CD4-positive, CD25-positive, alpha-beta regulatory T cell (primary cell): ENCODE measurements around the gene DPP10. TPM values are rescaled to one million over a fixed set of nuclear protein-coding genes. Genes with fewer than 3 reads are reported as not detected.

Source experiments
- ATAC-seq, 2 donors: fragments of 150-1000 bp; cut with Tn5 transposase; one replicate each; pipeline ENCODE4 v1.10.0; 2021; ENCODE audit warnings: low read depth in 2 of 2, moderate number of reproducible peaks in 2 of 2, moderate library complexity in 1 of 2
- DNase-seq, 3 donors: peaks; one replicate each; pipeline versions ENCODE4 v3.0.0 to v3.0.0-alpha.2; 2012 to 2022; ENCODE audit warnings: mixed read lengths in 1 of 3
- H3K27ac ChIP-seq: one replicate; pipeline ENCODE4 v1.7.0; 2013; ENCODE audit warnings: mild to moderate bottlenecking, low read length; ENCODE audit not compliant: insufficient read depth, poor library complexity, severe bottlenecking
- H3K27me3 ChIP-seq: one replicate; pipeline ENCODE4 v1.7.0; 2013; ENCODE audit warnings: low read length; ENCODE audit not compliant: control insufficient read depth, insufficient read depth
- H3K36me3 ChIP-seq: one replicate; pipeline ENCODE4 v1.7.0; 2013; ENCODE audit warnings: mild to moderate bottlenecking, low read length, moderate library complexity; ENCODE audit not compliant: control insufficient read depth, insufficient read depth
- H3K4me1 ChIP-seq: 2 replicates; pipeline ENCODE4 v1.7.0; 2013; ENCODE audit warnings: mild to moderate bottlenecking, low read length; ENCODE audit not compliant: insufficient read depth, control insufficient read depth, poor library complexity, severe bottlenecking
- H3K4me3 ChIP-seq: one replicate; pipeline ENCODE4 v1.7.0; 2013; ENCODE audit warnings: low read depth, mild to moderate bottlenecking, low read length, moderate library complexity
- H3K9me3 ChIP-seq, 2 experiments: 1 replicate in 1 of 2; 2 replicates in 1 of 2; pipeline ENCODE4 v1.7.0; 2013; ENCODE audit warnings: low read length in 2 of 2, mild to moderate bottlenecking in 1 of 2, moderate library complexity in 1 of 2; ENCODE audit not compliant: control insufficient read depth in 2 of 2
- H3K27ac Mint-ChIP-seq, 3 donors: one replicate each; pipeline ENCODE4 v1.8.0; 2020 to 2022; ENCODE audit warnings: mild to moderate bottlenecking in 3 of 3, mixed read lengths in 3 of 3, moderate library complexity in 2 of 3
- H3K27me3 Mint-ChIP-seq: one replicate; pipeline ENCODE4 v1.8.0; 2022; ENCODE audit warnings: mild to moderate bottlenecking, mixed read lengths
- H3K36me3 Mint-ChIP-seq: one replicate; pipeline ENCODE4 v1.8.0; 2020; ENCODE audit warnings: mixed read lengths
- H3K4me1 Mint-ChIP-seq, 4 donors: one replicate each; pipeline ENCODE4 v1.8.0; 2020 to 2022; ENCODE audit warnings: mixed read lengths in 4 of 4, mild to moderate bottlenecking in 1 of 4
- H3K4me3 Mint-ChIP-seq, 4 donors: one replicate each; pipeline ENCODE4 v1.8.0; 2020 to 2022; ENCODE audit warnings: mild to moderate bottlenecking in 4 of 4, mixed read lengths in 4 of 4, moderate library complexity in 3 of 4
- H3K9me3 Mint-ChIP-seq, 7 donors: one replicate each; pipeline ENCODE4 v1.8.0; 2020 to 2022; ENCODE audit warnings: mixed read lengths in 7 of 7, mild to moderate bottlenecking in 3 of 7, moderate library complexity in 2 of 7
- polyA plus RNA-seq, 4 donors: library from polyadenylated mRNA; unstranded; fragments of 300-500 nt; fragmentation: Illumina TruSeq; gene quantifications; one replicate each; pipeline ENCODE4 v1.2.3, GENCODE V29; 2021
- total RNA-seq: library from RNA; stranded (reverse); gene quantifications from one replicate; pipeline ENCODE4 v1.2.3, GENCODE V29; 2022

Gene DPP10
- total and polyA plus RNA-seq, 5 donors from 2014 or later = not detected

DNA sequence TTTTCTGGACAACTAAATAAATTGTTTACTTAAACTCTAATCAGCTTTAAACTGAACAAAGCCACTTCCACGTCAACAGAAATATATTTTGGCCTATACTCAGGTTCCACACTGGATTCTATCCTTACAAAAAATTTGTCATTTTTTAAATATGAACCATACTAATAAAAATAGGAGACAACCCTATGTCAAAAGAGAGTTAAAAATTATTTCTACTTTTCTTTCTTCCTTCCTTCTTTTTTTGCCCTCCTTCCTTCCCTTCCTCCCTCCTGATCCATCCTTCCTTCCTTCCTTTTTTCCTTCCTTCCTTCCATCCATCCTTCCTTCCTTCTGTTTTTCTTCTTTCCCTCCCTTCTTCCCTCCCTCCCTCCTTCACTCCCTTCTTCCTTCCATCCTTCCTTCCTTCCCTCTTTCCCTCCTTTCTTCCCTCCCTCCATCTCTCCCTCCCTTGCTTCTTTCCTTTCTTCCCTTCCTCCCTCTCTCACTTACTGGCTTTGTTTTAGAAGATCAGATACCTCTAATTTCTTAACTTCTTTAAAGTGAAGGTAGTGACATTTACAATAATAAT lies 1444.9 kb downstream of the DPP10 start:
- Histone ChIP-seq H3K27ac (no peak overlapping the region), H3K36me3 (no peaks in the 10 kb centered on the region), H3K4me1 (no peaks in the 10 kb centered on the region), H3K4me3 (no peak overlapping the region), H3K9me3 (peaks cover 5 to 7% of the 10 kb centered on the region in 2 experiments), H3K27me3 (no peaks in the 10 kb centered on the region)
- Mint-ChIP-seq H3K36me3 (no peaks in the 10 kb centered on the region), H3K4me1 (no peaks in the 10 kb centered on the region), H3K4me3 (no peak overlapping the region), H3K27me3 (no peaks in the 10 kb centered on the region), H3K9me3 (peaks cover 3 to 34% (median 8%) of the 10 kb centered on the region in 7 donors), H3K27ac (no peak overlapping the region)
- ATAC-seq = no peak
- no peak for DNase-seq
